HepG2 (cell line): Measurements from ENCODE around the gene DPP8. TPM values are rescaled to one million over a fixed set of nuclear protein-coding genes. Genes with fewer than 3 reads are reported as not detected.

Experiments used
- ARID4A ChIP-seq: sonication (generic); formaldehyde crosslinking; IDR thresholded peaks from 2 replicates; pipeline ENCODE4 v1.5.0; 2020; ENCODE audit warnings: mild to moderate bottlenecking, missing genetic modification reagents, borderline replicate concordance
- BCL6 ChIP-seq: IDR thresholded peaks from 2 replicates; pipeline ENCODE4 v1.6.1; 2016; ENCODE audit warnings: missing genetic modification reagents, missing compliant biosample characterization
- CREB3 ChIP-seq: sonication (generic); formaldehyde crosslinking; IDR thresholded peaks from 2 replicates; pipeline ENCODE4 v1.5.0; 2020; ENCODE audit warnings: missing genetic modification reagents
- DBP ChIP-seq: sonication (generic); formaldehyde crosslinking; IDR thresholded peaks from 2 replicates; pipeline ENCODE4 v1.4.0; 2020; ENCODE audit warnings: missing genetic modification reagents; ENCODE audit errors: not compliant biosample characterization
- GTF3A ChIP-seq: sonication (generic); formaldehyde crosslinking; conservative IDR thresholded peaks from 2 replicates; pipeline ENCODE4 v1.4.0; 2020; ENCODE audit warnings: mild to moderate bottlenecking, missing genetic modification reagents
- HOXA3 ChIP-seq: sonication (generic); formaldehyde crosslinking; IDR thresholded peaks from 2 replicates; pipeline ENCODE4 v1.5.0; 2020; ENCODE audit warnings: missing genetic modification reagents
- KDM2A ChIP-seq: sonication (generic); formaldehyde crosslinking; IDR thresholded peaks from 2 replicates; pipeline ENCODE4 v1.4.0; 2020; ENCODE audit warnings: low read depth, missing genetic modification reagents, borderline replicate concordance
- NCOA5 ChIP-seq: sonication (generic); formaldehyde crosslinking; IDR thresholded peaks from 2 replicates; pipeline ENCODE4 v1.4.0; 2020; ENCODE audit warnings: missing genetic modification reagents
- NFIB ChIP-seq: sonication (generic); formaldehyde crosslinking; IDR thresholded peaks from 2 replicates; pipeline ENCODE4 v1.9.0; 2021; ENCODE audit warnings: missing genetic modification reagents, mild to moderate bottlenecking, borderline replicate concordance
- RAD21 ChIP-seq: fragments of 450-650 bp; formaldehyde crosslinking; IDR thresholded peaks from 2 replicates; pipeline ENCODE4 v1.5.0; 2020; ENCODE audit warnings: mild to moderate bottlenecking
- SAP130 ChIP-seq: IDR thresholded peaks from 2 replicates; pipeline ENCODE4 v1.6.1; 2016; ENCODE audit warnings: low read depth
- SMC3 ChIP-seq: IDR thresholded peaks from 2 replicates; pipeline ENCODE4 v1.6.1; 2011; ENCODE audit warnings: low read length, improper control_type of control experiment
- ZBTB1 ChIP-seq: sonication (generic); formaldehyde crosslinking; IDR thresholded peaks from 2 replicates; pipeline ENCODE4 v1.4.0; 2020; ENCODE audit warnings: missing genetic modification reagents, borderline replicate concordance
- ZBTB37 ChIP-seq: sonication (generic); formaldehyde crosslinking; IDR thresholded peaks from 2 replicates; pipeline ENCODE4 v1.4.0; 2020; ENCODE audit warnings: mild to moderate bottlenecking, missing genetic modification reagents
- ZFX ChIP-seq: sonication (generic); formaldehyde crosslinking; IDR thresholded peaks from 2 replicates; pipeline ENCODE4 v1.4.0; 2020; ENCODE audit warnings: mild to moderate bottlenecking, low read depth, missing genetic modification reagents, moderate library complexity
- ZNF329 ChIP-seq: sonication (generic); formaldehyde crosslinking; IDR thresholded peaks from 2 replicates; pipeline ENCODE4 v1.9.0; 2021; ENCODE audit warnings: low read depth, mild to moderate bottlenecking, missing genetic modification reagents
- ZNF350 ChIP-seq: sonication (generic); formaldehyde crosslinking; IDR thresholded peaks from 2 replicates; pipeline ENCODE4 v1.4.0; 2020; ENCODE audit warnings: mild to moderate bottlenecking, low read depth, missing genetic modification reagents, borderline replicate concordance
- ZNF414 ChIP-seq: sonication (generic); formaldehyde crosslinking; IDR thresholded peaks from 2 replicates; pipeline ENCODE4 v1.5.0; 2020; ENCODE audit warnings: missing genetic modification reagents
- ZNF431 ChIP-seq: sonication (generic); formaldehyde crosslinking; IDR thresholded peaks from 2 replicates; pipeline ENCODE4 v1.9.0; 2022; ENCODE audit warnings: missing genetic modification reagents, low read depth, mild to moderate bottlenecking, borderline replicate concordance
- ZNF567 ChIP-seq: sonication (generic); formaldehyde crosslinking; IDR thresholded peaks from 2 replicates; pipeline ENCODE4 v1.8.1; 2023; ENCODE audit warnings: mild to moderate bottlenecking, missing genetic modification reagents, borderline replicate concordance
- polyA plus RNA-seq, 8 experiments: library from polyadenylated mRNA; depleted of rRNA in 3 of 8; stranded (reverse) in 7 of 8; unstranded in 1 of 8; fragments of >200 nt; fragmentation: Illumina TruSeq in 4 of 8; extraction: Trizol in 4 of 8; gene quantifications; 2 replicates each; pipeline versions ENCODE4 v1.2.1 to v1.2.3, GENCODE V29; 2011 to 2016; ENCODE audit warnings: low read depth in 4 of 8, missing spikeins in 1 of 8, mixed read lengths in 1 of 8; ENCODE audit not compliant: insufficient read depth in 1 of 8
- total RNA-seq, 5 experiments: library from RNA; depleted of rRNA; stranded (reverse); fragments of >200 nt; fragmentation: Illumina TruSeq; extraction: Trizol; gene quantifications; 2 replicates each; pipeline ENCODE4 v1.2.3, GENCODE V29; 2016; ENCODE audit warnings: low read depth in 1 of 5

DPP8 gene
- total and polyA plus RNA-seq, 2 of the 13 experiments (the other 11 are each of a cell fraction or from before 2014, with no cell fraction given): 18.0 to 26.3 TPM

- peak; percentile 39; the same call in 1 of the 2 replicates for TF ChIP-seq ARID4A (CRISPR knock-in tag)
- TF ChIP-seq CREB3 (CRISPR knock-in tag): no peak
- peak; percentile 71; the same call in 1 of the 2 replicates for TF ChIP-seq ZNF350 (CRISPR knock-in tag)
- TF ChIP-seq ZNF414 (CRISPR knock-in tag): 0 out of 2 replicates have a peak, but pooled peaks have one; percentile 32
- TF ChIP-seq HOXA3: peak; percentile 30; the same call in 1 of the 2 replicates
- peak; percentile 67; the same call in 1 of the 2 replicates for TF ChIP-seq GTF3A (CRISPR knock-in tag)
- no peak for TF ChIP-seq ZBTB1
- 0 out of 2 replicates have a peak, but pooled peaks have one; percentile 6 for TF ChIP-seq SAP130 (CRISPR knock-in tag)
- no peak for TF ChIP-seq DBP (CRISPR knock-in tag)
- TF ChIP-seq BCL6: no peak
- no peak for TF ChIP-seq ZNF329
- 0 out of 2 replicates have a peak, but pooled peaks have one; percentile 13 for TF ChIP-seq ZFX (CRISPR knock-in tag)
- TF ChIP-seq NFIB (CRISPR knock-in tag): 0 out of 2 replicates have a peak, but pooled peaks have one; percentile 44
- peak; percentile 68 for TF ChIP-seq SMC3
- peak; percentile 14; the same call in 1 of the 2 replicates for TF ChIP-seq KDM2A (CRISPR knock-in tag)
- TF ChIP-seq ZNF567: 0 out of 2 replicates have a peak, but pooled peaks have one; percentile 81
- no peak for TF ChIP-seq NCOA5 (CRISPR knock-in tag)
- TF ChIP-seq RAD21 (CRISPR knock-in tag): peak; percentile 70
- no peak for TF ChIP-seq ZNF431
- TF ChIP-seq ZBTB37 (CRISPR knock-in tag): peak; percentile 87
Observed at GRCh38 chr15:65400760-65401610, 116.5 kb downstream of the DPP8 start (continued).
